ENCODE data around the gene BBS1. TPM values are rescaled to one million over a fixed set of nuclear protein-coding genes. Genes with fewer than 3 reads are reported as not detected.

Gene BBS1
- total and polyA plus RNA-seq, 4 donors, result 4.2 to 18.5 (median 8.6) TPM

DNA sequence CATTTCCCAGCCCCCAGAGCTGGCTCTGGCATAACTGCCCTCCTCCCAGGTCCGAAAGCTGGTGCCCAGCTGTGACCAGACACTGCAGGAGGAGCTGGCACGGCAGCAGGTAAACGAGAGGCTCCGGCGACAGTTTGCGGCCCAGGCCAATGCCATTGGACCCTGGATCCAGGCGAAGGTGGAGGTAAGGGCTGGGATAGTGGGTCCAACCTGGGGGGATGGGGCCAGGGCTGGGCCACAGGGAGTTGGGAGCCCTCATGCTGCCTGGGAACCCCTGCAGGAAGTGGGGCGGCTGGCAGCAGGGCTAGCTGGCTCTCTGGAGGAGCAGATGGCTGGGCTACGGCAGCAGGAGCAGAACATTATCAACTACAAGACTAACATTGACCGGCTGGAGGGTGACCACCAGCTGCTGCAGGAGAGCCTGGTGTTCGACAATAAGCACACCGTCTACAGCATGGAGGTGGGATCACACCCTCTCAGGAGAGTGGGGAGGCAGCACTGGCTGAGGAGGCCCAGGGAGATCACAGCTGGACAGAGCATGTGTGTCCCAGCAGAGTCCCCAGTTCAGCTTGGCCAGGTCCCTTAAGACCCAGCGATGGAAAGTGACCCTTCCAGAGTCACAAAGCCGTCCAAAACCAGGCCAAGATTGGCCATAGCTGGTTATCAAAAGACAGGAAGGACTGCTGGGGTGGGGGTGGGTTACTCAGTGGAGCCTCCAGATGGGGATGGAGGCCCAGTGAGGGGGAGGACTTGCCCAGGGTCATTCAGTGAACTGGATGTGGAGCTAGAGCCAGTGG lies 50.9 kb downstream of the BBS1 start:
- Histone ChIP-seq H3K9me3 (ENCODE audit: control insufficient read depth in 4 of 4, low read length in 3 of 4) (no peaks in the 10 kb centered on the region), H3K36me3 (ENCODE audit: control insufficient read depth in 4 of 4, insufficient read depth in 3 of 4, low read depth in 1 of 4, low read length in 3 of 4) (peaks cover 0 to 8% (median 0%) of the 10 kb centered on the region in 4 donors), H3K9ac (ENCODE audit: low read depth in 1 of 2, low read length in 2 of 2) (no peak overlapping the region), H3K4me3 (ENCODE audit: low read depth in 1 of 3, low read length in 3 of 3) (no peak overlapping the region), H3K27me3 (ENCODE audit: control insufficient read depth in 4 of 4, insufficient read depth in 4 of 4, low read length in 3 of 4) (no peaks in the 10 kb centered on the region), H3K4me1 (ENCODE audit: control insufficient read depth in 4 of 4, insufficient read depth in 4 of 4, low read length in 3 of 4) (peaks cover 0 to 3% (median 1%) of the 10 kb centered on the region in 4 donors), H3K27ac (ENCODE audit: low read depth in 1 of 2, low read length in 2 of 2) (no peak overlapping the region)
- no peak for DNase-seq (ENCODE audit: low spot score)
- WGBS, result 90% methylated on average over 14 of the region's 14 CpGs
- TF ChIP-seq, protein P1, sequence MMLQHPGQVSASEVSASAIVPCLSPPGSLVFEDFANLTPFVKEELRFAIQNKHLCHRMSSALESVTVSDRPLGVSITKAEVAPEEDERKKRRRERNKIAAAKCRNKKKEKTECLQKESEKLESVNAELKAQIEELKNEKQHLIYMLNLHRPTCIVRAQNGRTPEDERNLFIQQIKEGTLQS (IDR thresholded peaks at IDR 0.05), result no peak
- TF ChIP-seq, protein P2, sequence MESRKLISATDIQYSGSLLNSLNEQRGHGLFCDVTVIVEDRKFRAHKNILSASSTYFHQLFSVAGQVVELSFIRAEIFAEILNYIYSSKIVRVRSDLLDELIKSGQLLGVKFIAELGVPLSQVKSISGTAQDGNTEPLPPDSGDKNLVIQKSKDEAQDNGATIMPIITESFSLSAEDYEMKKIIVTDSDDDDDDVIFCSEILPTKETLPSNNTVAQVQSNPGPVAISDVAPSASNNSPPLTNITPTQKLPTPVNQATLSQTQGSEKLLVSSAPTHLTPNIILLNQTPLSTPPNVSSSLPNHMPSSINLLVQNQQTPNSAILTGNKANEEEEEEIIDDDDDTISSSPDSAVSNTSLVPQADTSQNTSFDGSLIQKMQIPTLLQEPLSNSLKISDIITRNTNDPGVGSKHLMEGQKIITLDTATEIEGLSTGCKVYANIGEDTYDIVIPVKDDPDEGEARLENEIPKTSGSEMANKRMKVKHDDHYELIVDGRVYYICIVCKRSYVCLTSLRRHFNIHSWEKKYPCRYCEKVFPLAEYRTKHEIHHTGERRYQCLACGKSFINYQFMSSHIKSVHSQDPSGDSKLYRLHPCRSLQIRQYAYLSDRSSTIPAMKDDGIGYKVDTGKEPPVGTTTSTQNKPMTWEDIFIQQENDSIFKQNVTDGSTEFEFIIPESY (IDR thresholded peaks at IDR 0.05), result no peak
- TF ChIP-seq, protein P3, sequence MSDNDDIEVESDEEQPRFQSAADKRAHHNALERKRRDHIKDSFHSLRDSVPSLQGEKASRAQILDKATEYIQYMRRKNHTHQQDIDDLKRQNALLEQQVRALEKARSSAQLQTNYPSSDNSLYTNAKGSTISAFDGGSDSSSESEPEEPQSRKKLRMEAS (IDR thresholded peaks at IDR 0.05), result no peak

DNA sequence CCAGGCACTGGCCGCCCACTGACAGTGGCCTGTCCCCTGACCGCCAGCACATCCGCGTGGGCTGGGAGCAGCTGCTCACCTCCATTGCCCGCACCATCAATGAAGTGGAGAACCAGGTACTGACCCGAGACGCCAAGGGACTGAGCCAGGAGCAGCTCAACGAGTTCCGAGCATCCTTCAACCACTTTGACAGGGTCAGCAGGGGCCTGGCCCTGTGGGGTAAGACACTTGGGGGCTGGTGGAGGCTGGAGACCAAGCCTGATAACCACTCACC lies 51.5 kb downstream of the BBS1 start:
- Histone ChIP-seq H3K27me3 (ENCODE audit: control insufficient read depth in 4 of 4, insufficient read depth in 4 of 4, low read length in 3 of 4) (no peaks in the 10 kb centered on the region), H3K36me3 (ENCODE audit: control insufficient read depth in 4 of 4, insufficient read depth in 3 of 4, low read depth in 1 of 4, low read length in 3 of 4) (peaks cover 0 to 8% (median 0%) of the 10 kb centered on the region in 4 donors), H3K4me3 (ENCODE audit: low read depth in 1 of 3, low read length in 3 of 3) (no peak overlapping the region), H3K9ac (ENCODE audit: low read depth in 1 of 2, low read length in 2 of 2) (no peak overlapping the region), H3K9me3 (ENCODE audit: control insufficient read depth in 4 of 4, low read length in 3 of 4) (no peaks in the 10 kb centered on the region), H3K4me1 (ENCODE audit: control insufficient read depth in 4 of 4, insufficient read depth in 4 of 4, low read length in 3 of 4) (peaks cover 0 to 3% (median 1%) of the 10 kb centered on the region in 4 donors), H3K27ac (ENCODE audit: low read depth in 1 of 2, low read length in 2 of 2) (no peak overlapping the region)
- DNase-seq (ENCODE audit: low spot score), result no peak
- TF ChIP-seq HNF4G (IDR thresholded peaks at IDR 0.05) (no peak), SP1 (IDR thresholded peaks at IDR 0.05) (no peak), JUND (IDR thresholded peaks at IDR 0.05) (no peak), FOXA1 (IDR thresholded peaks at IDR 0.05) (no peak), GABPA (IDR thresholded peaks at IDR 0.05 in 1 of 2, conservative IDR thresholded peaks at IDR 0.05 in 1 of 2) (no peak), RXRA (IDR thresholded peaks at IDR 0.05) (no peak), EGR1 (IDR thresholded peaks at IDR 0.05; ENCODE audit: low read depth in 2 of 2) (no peak), YY1 (IDR thresholded peaks at IDR 0.05) (no peak), RAD21 (IDR thresholded peaks at IDR 0.05) (no peak), FOXA2 (IDR thresholded peaks at IDR 0.05) (no peak), NR2F2 (IDR thresholded peaks at IDR 0.05) (no peak), TAF1 (conservative IDR thresholded peaks at IDR 0.05) (no peak), HNF4A (conservative IDR thresholded peaks at IDR 0.05) (no peak)
- TF ChIP-seq, protein P4, sequence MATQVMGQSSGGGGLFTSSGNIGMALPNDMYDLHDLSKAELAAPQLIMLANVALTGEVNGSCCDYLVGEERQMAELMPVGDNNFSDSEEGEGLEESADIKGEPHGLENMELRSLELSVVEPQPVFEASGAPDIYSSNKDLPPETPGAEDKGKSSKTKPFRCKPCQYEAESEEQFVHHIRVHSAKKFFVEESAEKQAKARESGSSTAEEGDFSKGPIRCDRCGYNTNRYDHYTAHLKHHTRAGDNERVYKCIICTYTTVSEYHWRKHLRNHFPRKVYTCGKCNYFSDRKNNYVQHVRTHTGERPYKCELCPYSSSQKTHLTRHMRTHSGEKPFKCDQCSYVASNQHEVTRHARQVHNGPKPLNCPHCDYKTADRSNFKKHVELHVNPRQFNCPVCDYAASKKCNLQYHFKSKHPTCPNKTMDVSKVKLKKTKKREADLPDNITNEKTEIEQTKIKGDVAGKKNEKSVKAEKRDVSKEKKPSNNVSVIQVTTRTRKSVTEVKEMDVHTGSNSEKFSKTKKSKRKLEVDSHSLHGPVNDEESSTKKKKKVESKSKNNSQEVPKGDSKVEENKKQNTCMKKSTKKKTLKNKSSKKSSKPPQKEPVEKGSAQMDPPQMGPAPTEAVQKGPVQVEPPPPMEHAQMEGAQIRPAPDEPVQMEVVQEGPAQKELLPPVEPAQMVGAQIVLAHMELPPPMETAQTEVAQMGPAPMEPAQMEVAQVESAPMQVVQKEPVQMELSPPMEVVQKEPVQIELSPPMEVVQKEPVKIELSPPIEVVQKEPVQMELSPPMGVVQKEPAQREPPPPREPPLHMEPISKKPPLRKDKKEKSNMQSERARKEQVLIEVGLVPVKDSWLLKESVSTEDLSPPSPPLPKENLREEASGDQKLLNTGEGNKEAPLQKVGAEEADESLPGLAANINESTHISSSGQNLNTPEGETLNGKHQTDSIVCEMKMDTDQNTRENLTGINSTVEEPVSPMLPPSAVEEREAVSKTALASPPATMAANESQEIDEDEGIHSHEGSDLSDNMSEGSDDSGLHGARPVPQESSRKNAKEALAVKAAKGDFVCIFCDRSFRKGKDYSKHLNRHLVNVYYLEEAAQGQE (IDR thresholded peaks at IDR 0.05), result no peak
- TF ChIP-seq, protein P3 (IDR thresholded peaks at IDR 0.05), result no peak
- TF ChIP-seq, protein P2 (IDR thresholded peaks at IDR 0.05), result no peak
- TF ChIP-seq, protein P1 (IDR thresholded peaks at IDR 0.05), result no peak
- TF ChIP-seq, protein P5, sequence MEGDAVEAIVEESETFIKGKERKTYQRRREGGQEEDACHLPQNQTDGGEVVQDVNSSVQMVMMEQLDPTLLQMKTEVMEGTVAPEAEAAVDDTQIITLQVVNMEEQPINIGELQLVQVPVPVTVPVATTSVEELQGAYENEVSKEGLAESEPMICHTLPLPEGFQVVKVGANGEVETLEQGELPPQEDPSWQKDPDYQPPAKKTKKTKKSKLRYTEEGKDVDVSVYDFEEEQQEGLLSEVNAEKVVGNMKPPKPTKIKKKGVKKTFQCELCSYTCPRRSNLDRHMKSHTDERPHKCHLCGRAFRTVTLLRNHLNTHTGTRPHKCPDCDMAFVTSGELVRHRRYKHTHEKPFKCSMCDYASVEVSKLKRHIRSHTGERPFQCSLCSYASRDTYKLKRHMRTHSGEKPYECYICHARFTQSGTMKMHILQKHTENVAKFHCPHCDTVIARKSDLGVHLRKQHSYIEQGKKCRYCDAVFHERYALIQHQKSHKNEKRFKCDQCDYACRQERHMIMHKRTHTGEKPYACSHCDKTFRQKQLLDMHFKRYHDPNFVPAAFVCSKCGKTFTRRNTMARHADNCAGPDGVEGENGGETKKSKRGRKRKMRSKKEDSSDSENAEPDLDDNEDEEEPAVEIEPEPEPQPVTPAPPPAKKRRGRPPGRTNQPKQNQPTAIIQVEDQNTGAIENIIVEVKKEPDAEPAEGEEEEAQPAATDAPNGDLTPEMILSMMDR (IDR thresholded peaks at IDR 0.05; ENCODE audit: low read depth, low read length, missing input control), result no peak
- WGBS, result 96% methylated on average over 9 of the region's 9 CpGs
